ENCODE measurements around the gene BCAS3. TPM values are rescaled to one million over a fixed set of nuclear protein-coding genes. Genes with fewer than 3 reads are reported as not detected.
"Not testable (repeated sequence)": the region's sequence is repeated elsewhere in the genome, so short reads cannot be mapped to it uniquely, and the experiment has no call there.

The BCAS3 gene
- total RNA-seq, 1 donor from 2014 or later, result 19.0 TPM

DNA sequence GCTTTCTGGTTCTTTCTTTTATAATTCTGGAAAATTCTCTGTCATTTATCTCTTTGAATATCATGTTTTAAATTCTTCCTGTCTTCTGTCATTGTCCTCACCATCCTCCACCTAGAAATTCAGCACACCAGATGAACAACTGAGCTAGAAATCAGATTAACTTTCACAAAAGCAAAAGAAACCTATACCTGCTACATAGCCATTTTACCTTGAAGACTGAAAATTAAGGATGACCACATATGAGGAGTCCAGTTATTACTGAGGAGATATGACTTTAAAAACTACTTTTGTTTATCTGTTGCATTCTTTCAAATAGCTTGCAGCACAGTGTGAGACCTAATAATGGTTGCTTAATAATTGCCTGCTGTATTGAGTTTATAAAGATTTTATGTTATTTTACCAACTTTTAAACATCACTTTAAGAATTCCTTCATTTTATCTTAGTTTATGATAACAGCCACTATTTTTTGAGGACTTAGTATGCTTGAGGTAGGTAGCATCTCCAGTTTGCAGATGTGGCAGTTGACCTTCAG is 104.3 kb downstream of the BCAS3 start:
- intact Hi-C loops (cut with micrococcal nuclease), result no loop called here

- intact Hi-C loops (cut with micrococcal nuclease), result no loop called here
Measured at GRCh38 chr17:60782742-60783141, 105.1 kb downstream of the BCAS3 start.

DNA sequence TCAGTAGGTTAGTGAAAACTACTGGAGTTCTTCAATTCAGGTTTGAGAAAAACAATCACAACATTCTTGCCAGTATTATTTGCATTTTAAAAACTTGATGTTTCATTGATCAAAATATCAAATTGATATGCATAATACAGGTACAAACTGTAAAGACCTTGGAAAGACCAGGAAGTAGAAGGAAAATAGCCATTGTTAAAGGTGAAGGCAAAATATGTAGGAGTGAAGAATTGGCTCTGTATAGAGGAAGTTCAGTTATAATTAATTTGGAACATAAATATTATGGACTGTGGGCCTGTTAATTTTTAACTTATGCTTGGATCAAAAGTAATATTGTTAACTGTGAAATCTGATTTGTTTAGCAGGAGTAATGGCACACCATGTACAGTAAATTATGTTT is 112.6 kb downstream of the BCAS3 start:
- intact Hi-C loops (cut with micrococcal nuclease), result no loop called here

DNA sequence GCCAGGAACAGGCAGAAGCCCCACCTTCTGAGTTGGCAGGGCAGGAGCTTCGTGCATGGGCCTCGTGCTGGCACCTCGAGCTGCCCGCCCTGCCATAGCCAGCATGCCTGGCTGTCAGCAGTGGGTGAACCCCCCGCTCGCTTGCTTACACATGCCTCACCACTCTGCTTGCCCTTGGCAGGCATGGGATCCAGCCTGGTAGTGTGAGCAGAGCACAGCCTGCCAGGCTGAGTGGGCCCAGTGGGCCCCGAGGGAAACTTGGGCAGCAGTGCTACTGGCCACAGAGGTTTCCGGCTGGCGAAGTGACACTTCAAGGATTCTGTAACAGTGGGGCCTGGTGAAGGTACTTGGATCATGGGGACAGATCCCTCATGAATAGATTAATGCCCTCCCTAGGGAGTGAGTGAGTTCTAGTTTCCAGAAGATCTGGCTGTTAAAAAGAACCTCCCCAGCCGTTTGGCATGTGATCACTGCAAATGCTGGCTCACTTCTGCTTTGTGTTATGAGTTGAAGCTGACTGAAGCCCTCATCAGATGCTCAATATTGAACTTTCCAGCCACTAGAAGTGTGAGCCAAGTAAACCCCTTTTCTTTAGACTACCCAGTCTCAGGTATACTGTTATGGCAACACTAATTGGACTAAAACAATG is 114.7 kb downstream of the BCAS3 start:
- intact Hi-C loops (cut with micrococcal nuclease), result no loop called here

DNA sequence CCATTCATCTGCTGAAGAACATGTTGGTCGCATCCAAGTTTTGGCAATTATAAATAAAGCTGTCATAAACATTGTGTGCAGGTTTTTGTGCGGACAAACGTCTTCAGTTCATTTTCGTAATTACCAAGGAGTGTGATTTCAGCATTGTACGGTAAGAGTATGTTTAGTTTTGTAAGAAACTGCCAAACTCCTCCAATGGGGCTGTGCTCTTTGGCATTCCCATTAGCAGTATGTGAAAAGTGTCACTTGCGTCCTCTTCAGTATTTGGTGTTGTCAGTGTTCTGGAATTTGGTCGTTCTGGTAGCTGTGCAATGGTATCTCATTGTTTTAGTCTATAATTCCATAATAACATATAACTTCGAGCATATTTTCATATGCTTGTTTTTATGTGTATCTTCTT is 120.9 kb downstream of the BCAS3 start:
- intact Hi-C loops (cut with micrococcal nuclease), result no loop called here

- intact Hi-C loops (cut with micrococcal nuclease), result no loop called here
Measured at GRCh38 chr17:60802377-60802776, 124.7 kb downstream of the BCAS3 start.

DNA sequence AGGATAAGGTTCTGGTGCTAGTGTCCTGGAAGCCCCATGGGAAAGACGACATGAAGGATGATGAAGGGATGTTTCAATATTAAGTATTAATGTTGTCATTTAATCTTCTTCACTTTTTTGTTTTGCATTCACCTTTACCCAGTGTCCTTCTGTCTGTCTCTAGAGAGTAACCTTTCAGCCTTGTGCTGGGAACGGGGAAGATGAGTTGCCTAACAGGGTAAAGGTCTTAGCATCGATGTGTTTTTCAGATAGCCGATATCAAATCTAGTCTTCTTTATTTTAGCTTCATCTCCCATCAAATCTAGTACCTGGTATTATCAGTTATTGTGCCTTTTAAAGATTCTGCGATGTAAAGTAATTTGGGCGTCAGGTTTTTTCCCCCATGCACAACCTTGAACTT is 125.4 kb downstream of the BCAS3 start:
- intact Hi-C loops (cut with micrococcal nuclease), result no loop called here

DNA sequence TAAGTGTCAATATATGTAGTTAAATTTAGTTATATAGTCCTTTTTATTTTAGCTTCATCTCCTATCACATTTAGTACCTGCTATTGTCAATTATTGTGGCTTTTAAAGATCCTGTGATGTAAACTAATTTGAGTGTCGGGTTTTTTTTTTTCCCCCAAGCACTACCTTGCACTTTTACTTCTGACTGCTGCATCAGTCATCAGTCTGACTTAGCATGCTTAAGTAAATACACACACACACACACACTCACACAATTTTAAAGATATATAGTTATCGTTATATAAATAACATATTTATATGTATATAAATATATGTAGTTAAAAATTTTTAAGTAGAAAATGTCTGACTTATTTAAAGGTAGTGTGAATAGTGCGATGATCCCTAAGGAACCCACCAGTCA is 127.2 kb downstream of the BCAS3 start:
- intact Hi-C loops (cut with micrococcal nuclease), result no loop called here

DNA sequence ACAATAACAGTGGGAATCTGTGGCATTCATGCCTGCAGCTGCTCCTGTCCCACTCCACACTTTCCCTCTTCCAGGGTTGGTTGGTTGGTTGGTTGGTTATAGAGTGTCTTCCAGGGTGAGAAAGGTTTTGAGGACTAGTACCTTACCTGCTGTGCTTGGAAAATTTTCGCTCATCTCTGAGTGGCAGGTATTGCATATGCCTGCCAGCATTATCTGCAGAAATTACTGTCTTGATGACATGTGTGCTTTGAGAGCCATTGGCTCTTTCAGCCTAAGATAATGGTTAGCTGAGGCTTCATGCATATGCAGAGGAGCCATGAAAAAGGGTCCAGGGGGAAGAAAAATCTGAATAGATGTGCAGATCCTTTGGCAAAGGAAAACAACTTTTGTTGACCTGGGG is 131.8 kb downstream of the BCAS3 start:
- intact Hi-C loops (cut with micrococcal nuclease), result no loop called here

- intact Hi-C loops (cut with micrococcal nuclease), result not testable (repeated sequence)
Measured at GRCh38 chr17:60814941-60815340, 137.3 kb downstream of the BCAS3 start.

GRCh38 chr17:60817192-60817591 is 139.5 kb downstream of the BCAS3 start:
- intact Hi-C loops (cut with micrococcal nuclease), result no loop called here

GRCh38 chr17:60819447-60820130 is 141.9 kb downstream of the BCAS3 start:
- intact Hi-C loops (cut with micrococcal nuclease), result no loop called here

GRCh38 chr17:60823515-60823914 is 145.9 kb downstream of the BCAS3 start:
- intact Hi-C loops (cut with micrococcal nuclease), result no loop called here

GRCh38 chr17:60825351-60825750 is 147.7 kb downstream of the BCAS3 start:
- intact Hi-C loops (cut with micrococcal nuclease), result no loop called here

- intact Hi-C loops (cut with micrococcal nuclease), result no loop called here
Measured at GRCh38 chr17:60827943-60828342, 150.3 kb downstream of the BCAS3 start.

GRCh38 chr17:60832151-60832585 is 154.5 kb downstream of the BCAS3 start:
- intact Hi-C loops (cut with micrococcal nuclease), result no loop called here

GRCh38 chr17:60832631-60833030 is 155.0 kb downstream of the BCAS3 start:
- intact Hi-C loops (cut with micrococcal nuclease), result no loop called here

GRCh38 chr17:60840456-60840855 is 162.8 kb downstream of the BCAS3 start:
- intact Hi-C loops (cut with micrococcal nuclease), result no loop called here

- intact Hi-C loops (cut with micrococcal nuclease), result no loop called here
Measured at GRCh38 chr17:60845012-60845411, 167.4 kb downstream of the BCAS3 start.

GRCh38 chr17:60846175-60846574 is 168.5 kb downstream of the BCAS3 start:
- intact Hi-C loops (cut with micrococcal nuclease), result no loop called here

DNA sequence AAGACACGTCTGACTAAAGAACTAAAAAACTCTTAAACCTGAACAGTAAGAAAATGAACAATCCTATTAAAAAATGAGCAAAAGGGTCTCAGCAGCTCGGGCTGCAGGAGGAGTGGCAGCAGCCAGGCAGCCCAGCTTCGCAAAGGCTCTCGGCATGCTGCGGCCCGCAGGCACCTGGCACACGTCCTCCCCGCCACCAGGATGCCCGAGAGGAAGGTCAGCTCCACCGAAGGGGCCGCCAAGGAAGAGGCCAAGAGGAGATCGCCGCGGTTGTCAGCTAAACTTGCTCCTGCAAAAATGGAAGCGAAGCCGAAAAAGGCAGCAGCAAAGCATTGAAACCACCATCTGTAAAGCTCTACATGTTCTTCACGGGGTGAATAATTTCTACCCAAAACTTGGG is 173.5 kb downstream of the BCAS3 start:
- intact Hi-C loops (cut with micrococcal nuclease), result no loop called here

DNA sequence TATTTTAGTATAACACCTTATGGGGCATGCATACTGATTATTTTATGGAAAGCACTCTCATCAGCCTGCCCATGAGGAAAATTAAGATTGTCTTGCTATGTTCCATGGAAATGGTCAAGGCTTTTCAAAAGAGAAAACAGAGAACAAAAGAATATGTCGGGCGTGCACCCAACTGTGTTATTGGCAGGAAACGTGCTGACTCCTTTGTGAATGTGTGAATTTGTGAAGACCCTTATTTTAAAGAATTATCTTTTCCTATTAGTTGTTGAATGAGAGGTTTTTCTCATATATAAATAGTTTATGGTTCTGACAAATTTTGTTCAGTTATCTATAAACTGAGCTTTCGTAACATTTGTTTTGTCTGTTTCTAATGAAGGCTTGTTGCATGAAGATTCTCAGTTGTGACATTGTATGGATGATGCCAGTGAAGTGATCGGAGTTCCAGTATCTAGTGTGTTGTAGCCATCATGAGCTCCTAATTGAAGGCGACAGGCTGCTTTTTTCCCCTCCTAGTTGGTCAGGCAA is 180.0 kb downstream of the BCAS3 start:
- intact Hi-C loops (cut with micrococcal nuclease), result no loop called here

DNA sequence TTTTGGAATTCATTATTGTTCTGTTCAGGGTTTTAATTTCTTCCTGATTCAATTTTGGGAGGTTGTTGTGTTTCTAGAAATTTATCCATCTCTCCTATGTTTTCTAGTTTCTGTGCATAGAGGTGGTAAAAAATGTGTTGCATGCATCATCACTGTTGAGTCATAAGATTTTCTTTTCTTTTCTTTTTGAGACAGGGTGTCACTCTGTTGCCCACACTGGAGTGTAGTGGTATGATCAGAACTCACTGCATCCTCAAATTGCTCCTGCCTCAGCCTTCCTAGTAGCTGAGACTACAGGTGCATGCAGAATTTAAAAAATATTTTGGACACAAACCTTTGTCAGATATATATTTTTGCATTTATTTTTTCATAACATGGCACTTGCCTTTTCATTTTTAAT is 184.8 kb downstream of the BCAS3 start:
- intact Hi-C loops (cut with micrococcal nuclease), result no loop called here

Measured in T-helper 1 cell treated with Interleukin-12 subunit alpha and Interleukin-12 subunit beta and Interleukin-4 antibody, amounts not matched to agents 30 ng/mL and 1 ng/mL, for 36 hours (primary cell).